ENCODE measurements around the gene BTN2A1.

DNA sequence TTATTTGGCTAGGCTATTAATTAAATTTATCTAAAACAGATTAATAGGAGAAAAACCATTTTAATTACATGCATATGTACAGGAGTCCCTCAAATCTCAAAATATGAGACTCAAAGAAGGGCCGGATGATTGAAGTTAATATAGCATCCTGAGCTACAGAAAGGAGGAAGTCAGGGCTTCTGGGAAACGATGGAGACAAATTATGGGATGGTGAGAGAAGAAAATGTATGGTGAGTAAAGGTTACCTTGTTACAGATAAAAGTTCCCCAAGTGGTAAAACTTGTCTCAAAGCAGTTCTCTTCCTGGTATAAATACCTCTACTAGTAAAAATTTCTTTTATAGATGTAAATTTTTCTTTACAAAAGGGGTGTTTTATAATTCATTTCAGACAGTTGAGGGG, 26.4 kb downstream of the BTN2A1 start:
- TF ChIP-seq, protein P1, sequence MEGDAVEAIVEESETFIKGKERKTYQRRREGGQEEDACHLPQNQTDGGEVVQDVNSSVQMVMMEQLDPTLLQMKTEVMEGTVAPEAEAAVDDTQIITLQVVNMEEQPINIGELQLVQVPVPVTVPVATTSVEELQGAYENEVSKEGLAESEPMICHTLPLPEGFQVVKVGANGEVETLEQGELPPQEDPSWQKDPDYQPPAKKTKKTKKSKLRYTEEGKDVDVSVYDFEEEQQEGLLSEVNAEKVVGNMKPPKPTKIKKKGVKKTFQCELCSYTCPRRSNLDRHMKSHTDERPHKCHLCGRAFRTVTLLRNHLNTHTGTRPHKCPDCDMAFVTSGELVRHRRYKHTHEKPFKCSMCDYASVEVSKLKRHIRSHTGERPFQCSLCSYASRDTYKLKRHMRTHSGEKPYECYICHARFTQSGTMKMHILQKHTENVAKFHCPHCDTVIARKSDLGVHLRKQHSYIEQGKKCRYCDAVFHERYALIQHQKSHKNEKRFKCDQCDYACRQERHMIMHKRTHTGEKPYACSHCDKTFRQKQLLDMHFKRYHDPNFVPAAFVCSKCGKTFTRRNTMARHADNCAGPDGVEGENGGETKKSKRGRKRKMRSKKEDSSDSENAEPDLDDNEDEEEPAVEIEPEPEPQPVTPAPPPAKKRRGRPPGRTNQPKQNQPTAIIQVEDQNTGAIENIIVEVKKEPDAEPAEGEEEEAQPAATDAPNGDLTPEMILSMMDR (IDR thresholded peaks at IDR 0.05) = no peak
- TF ChIP-seq EP300 (IDR thresholded peaks at IDR 0.05; ENCODE audit: borderline replicate concordance in 1 of 2, low read depth in 1 of 2, low read length in 1 of 2) (no peak), RCOR1 (IDR thresholded peaks at IDR 0.05; ENCODE audit: low read length) (no peak), YY1 (IDR thresholded peaks at IDR 0.05; ENCODE audit: low read depth) (no peak), FOXJ3 (CRISPR knock-in tag; IDR thresholded peaks at IDR 0.05) (no peak), TAF1 (IDR thresholded peaks at IDR 0.05; ENCODE audit: borderline replicate concordance, low read depth, low read length) (no peak), RFX5 (IDR thresholded peaks at IDR 0.05; ENCODE audit: low read length) (no peak)
- TF ChIP-seq, protein P2, sequence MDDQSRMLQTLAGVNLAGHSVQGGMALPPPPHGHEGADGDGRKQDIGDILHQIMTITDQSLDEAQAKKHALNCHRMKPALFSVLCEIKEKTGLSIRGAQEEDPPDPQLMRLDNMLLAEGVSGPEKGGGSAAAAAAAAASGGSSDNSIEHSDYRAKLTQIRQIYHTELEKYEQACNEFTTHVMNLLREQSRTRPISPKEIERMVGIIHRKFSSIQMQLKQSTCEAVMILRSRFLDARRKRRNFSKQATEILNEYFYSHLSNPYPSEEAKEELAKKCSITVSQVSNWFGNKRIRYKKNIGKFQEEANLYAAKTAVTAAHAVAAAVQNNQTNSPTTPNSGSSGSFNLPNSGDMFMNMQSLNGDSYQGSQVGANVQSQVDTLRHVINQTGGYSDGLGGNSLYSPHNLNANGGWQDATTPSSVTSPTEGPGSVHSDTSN (IDR thresholded peaks at IDR 0.05) = no peak
- TF ChIP-seq, protein P3, sequence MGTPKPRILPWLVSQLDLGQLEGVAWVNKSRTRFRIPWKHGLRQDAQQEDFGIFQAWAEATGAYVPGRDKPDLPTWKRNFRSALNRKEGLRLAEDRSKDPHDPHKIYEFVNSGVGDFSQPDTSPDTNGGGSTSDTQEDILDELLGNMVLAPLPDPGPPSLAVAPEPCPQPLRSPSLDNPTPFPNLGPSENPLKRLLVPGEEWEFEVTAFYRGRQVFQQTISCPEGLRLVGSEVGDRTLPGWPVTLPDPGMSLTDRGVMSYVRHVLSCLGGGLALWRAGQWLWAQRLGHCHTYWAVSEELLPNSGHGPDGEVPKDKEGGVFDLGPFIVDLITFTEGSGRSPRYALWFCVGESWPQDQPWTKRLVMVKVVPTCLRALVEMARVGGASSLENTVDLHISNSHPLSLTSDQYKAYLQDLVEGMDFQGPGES (IDR thresholded peaks at IDR 0.05; ENCODE audit: low read depth, low read length) = no peak
